HepG2 (cell line): ENCODE data around the gene MAGI1. TPM values are rescaled to one million over a fixed set of nuclear protein-coding genes. Genes with fewer than 3 reads are reported as not detected.

ENCODE experiments used
- GLI4 ChIP-seq: sonication (generic); formaldehyde crosslinking; IDR thresholded peaks from 2 replicates; pipeline ENCODE4 v1.5.1; 2020; ENCODE audit warnings: missing genetic modification reagents, mild to moderate bottlenecking, moderate library complexity, borderline replicate concordance
- KDM4B ChIP-seq: sonication (generic); formaldehyde crosslinking; IDR thresholded peaks from 2 replicates; pipeline ENCODE4 v1.4.0; 2020; ENCODE audit warnings: missing genetic modification reagents
- KLF15 ChIP-seq: sonication (generic); formaldehyde crosslinking; IDR thresholded peaks from 2 replicates; pipeline ENCODE4 v1.8.1; 2023; ENCODE audit warnings: borderline replicate concordance, mild to moderate bottlenecking, inconsistent platforms, missing genetic modification reagents, mixed read lengths
- NPAS2 ChIP-seq: sonication (generic); formaldehyde crosslinking; IDR thresholded peaks from 2 replicates; pipeline ENCODE4 v1.8.0; 2022; ENCODE audit warnings: mild to moderate bottlenecking, missing genetic modification reagents, borderline replicate concordance
- RNF2 ChIP-seq: fragments of 450-650 bp; conservative IDR thresholded peaks from 2 replicates; pipeline ENCODE4 v1.6.1; 2016; ENCODE audit warnings: low read depth
- SSRP1 ChIP-seq: IDR thresholded peaks from 2 replicates; pipeline ENCODE4 v1.6.1; 2016; ENCODE audit warnings: control low read depth
- ZIK1 ChIP-seq: sonication (generic); formaldehyde crosslinking; IDR thresholded peaks from 2 replicates; pipeline ENCODE4 v1.5.0; 2020; ENCODE audit warnings: mild to moderate bottlenecking, low read depth, missing genetic modification reagents, borderline replicate concordance
- polyA plus RNA-seq, 8 experiments: library from polyadenylated mRNA; depleted of rRNA in 3 of 8; stranded (reverse) in 7 of 8; unstranded in 1 of 8; fragments of >200 nt; fragmentation: Illumina TruSeq in 4 of 8; extraction: Trizol in 4 of 8; gene quantifications; 2 replicates each; pipeline versions ENCODE4 v1.2.1 to v1.2.3, GENCODE V29; 2011 to 2016; ENCODE audit warnings: low read depth in 4 of 8, missing spikeins in 1 of 8, mixed read lengths in 1 of 8; ENCODE audit not compliant: insufficient read depth in 1 of 8
- total RNA-seq, 5 experiments: library from RNA; depleted of rRNA; stranded (reverse); fragments of >200 nt; fragmentation: Illumina TruSeq; extraction: Trizol; gene quantifications; 2 replicates each; pipeline ENCODE4 v1.2.3, GENCODE V29; 2016; ENCODE audit warnings: low read depth in 1 of 5
- TF ChIP-seq, protein P1 (sequence below): sonication (generic); formaldehyde crosslinking; IDR thresholded peaks from 2 replicates; pipeline ENCODE4 v1.5.0; 2020; ENCODE audit warnings: mild to moderate bottlenecking, missing genetic modification reagents, moderate library complexity
- TF ChIP-seq, protein P2 (sequence below): sonication (generic); formaldehyde crosslinking; IDR thresholded peaks from 2 replicates; pipeline ENCODE4 v1.4.0; 2020; ENCODE audit warnings: mild to moderate bottlenecking, missing genetic modification reagents
- TF ChIP-seq, protein P3 (sequence below): sonication (generic); formaldehyde crosslinking; conservative IDR thresholded peaks from 2 replicates; pipeline ENCODE4 v1.4.0; 2020; ENCODE audit warnings: missing genetic modification reagents
- TF ChIP-seq, protein P4 (sequence below): sonication (generic); formaldehyde crosslinking; IDR thresholded peaks from 2 replicates; pipeline ENCODE4 v1.5.1; 2020; ENCODE audit warnings: mild to moderate bottlenecking, missing genetic modification reagents, borderline replicate concordance
- TF ChIP-seq, protein P5 (sequence below), 2 experiments: sonication (generic) in 1 of 2; formaldehyde crosslinking in 1 of 2; IDR thresholded peaks; 2 replicates each; pipeline versions ENCODE4 v1.4.0 to v1.6.1; 2018 to 2020; ENCODE audit warnings: missing genetic modification reagents in 2 of 2, borderline replicate concordance in 1 of 2, low read depth in 1 of 2, mild to moderate bottlenecking in 1 of 2, missing biosample characterization in 1 of 2

MAGI1 gene
- total and polyA plus RNA-seq, 2 of the 13 experiments (the other 11 are each of a cell fraction or from before 2014, with no cell fraction given): 22.2 to 26.0 TPM

DNA sequence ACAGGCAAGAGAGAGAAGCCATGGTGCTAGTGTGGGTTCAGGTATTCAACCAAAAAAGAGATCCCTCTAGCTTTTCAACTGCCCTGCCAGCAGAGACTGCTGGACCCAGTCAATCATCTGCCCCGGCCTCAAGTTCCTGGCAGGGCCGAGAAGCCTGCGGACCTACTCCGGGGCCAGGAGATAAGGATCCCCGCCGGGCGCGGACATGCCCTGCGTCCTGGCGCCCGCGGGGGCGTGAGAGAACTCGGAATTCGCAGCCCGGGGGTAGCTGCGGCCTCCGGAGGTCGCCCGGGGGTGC, 821 bp upstream of the MAGI1 start (continued):
- TF ChIP-seq GLI4 (CRISPR knock-in tag) (no peak), SSRP1 (CRISPR knock-in tag) (no peak), KLF15 (CRISPR knock-in tag) (no peak), ZIK1 (CRISPR knock-in tag) (0 out of 2 replicates have a peak, but pooled peaks have one; percentile 12), KDM4B (CRISPR knock-in tag) (no peak), RNF2 (no peak), NPAS2 (CRISPR knock-in tag) (no peak)
- TF ChIP-seq, protein P1, sequence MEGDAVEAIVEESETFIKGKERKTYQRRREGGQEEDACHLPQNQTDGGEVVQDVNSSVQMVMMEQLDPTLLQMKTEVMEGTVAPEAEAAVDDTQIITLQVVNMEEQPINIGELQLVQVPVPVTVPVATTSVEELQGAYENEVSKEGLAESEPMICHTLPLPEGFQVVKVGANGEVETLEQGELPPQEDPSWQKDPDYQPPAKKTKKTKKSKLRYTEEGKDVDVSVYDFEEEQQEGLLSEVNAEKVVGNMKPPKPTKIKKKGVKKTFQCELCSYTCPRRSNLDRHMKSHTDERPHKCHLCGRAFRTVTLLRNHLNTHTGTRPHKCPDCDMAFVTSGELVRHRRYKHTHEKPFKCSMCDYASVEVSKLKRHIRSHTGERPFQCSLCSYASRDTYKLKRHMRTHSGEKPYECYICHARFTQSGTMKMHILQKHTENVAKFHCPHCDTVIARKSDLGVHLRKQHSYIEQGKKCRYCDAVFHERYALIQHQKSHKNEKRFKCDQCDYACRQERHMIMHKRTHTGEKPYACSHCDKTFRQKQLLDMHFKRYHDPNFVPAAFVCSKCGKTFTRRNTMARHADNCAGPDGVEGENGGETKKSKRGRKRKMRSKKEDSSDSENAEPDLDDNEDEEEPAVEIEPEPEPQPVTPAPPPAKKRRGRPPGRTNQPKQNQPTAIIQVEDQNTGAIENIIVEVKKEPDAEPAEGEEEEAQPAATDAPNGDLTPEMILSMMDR (CRISPR knock-in tag): peak; percentile 34
- TF ChIP-seq, protein P2, sequence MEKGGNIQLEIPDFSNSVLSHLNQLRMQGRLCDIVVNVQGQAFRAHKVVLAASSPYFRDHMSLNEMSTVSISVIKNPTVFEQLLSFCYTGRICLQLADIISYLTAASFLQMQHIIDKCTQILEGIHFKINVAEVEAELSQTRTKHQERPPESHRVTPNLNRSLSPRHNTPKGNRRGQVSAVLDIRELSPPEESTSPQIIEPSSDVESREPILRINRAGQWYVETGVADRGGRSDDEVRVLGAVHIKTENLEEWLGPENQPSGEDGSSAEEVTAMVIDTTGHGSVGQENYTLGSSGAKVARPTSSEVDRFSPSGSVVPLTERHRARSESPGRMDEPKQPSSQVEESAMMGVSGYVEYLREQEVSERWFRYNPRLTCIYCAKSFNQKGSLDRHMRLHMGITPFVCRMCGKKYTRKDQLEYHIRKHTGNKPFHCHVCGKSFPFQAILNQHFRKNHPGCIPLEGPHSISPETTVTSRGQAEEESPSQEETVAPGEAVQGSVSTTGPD (CRISPR knock-in tag): peak; percentile 37; the same call in 1 of the 2 replicates
- TF ChIP-seq, protein P3, sequence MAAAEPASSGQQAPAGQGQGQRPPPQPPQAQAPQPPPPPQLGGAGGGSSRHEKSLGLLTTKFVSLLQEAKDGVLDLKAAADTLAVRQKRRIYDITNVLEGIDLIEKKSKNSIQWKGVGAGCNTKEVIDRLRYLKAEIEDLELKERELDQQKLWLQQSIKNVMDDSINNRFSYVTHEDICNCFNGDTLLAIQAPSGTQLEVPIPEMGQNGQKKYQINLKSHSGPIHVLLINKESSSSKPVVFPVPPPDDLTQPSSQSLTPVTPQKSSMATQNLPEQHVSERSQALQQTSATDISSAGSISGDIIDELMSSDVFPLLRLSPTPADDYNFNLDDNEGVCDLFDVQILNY: no peak
- TF ChIP-seq, protein P4, sequence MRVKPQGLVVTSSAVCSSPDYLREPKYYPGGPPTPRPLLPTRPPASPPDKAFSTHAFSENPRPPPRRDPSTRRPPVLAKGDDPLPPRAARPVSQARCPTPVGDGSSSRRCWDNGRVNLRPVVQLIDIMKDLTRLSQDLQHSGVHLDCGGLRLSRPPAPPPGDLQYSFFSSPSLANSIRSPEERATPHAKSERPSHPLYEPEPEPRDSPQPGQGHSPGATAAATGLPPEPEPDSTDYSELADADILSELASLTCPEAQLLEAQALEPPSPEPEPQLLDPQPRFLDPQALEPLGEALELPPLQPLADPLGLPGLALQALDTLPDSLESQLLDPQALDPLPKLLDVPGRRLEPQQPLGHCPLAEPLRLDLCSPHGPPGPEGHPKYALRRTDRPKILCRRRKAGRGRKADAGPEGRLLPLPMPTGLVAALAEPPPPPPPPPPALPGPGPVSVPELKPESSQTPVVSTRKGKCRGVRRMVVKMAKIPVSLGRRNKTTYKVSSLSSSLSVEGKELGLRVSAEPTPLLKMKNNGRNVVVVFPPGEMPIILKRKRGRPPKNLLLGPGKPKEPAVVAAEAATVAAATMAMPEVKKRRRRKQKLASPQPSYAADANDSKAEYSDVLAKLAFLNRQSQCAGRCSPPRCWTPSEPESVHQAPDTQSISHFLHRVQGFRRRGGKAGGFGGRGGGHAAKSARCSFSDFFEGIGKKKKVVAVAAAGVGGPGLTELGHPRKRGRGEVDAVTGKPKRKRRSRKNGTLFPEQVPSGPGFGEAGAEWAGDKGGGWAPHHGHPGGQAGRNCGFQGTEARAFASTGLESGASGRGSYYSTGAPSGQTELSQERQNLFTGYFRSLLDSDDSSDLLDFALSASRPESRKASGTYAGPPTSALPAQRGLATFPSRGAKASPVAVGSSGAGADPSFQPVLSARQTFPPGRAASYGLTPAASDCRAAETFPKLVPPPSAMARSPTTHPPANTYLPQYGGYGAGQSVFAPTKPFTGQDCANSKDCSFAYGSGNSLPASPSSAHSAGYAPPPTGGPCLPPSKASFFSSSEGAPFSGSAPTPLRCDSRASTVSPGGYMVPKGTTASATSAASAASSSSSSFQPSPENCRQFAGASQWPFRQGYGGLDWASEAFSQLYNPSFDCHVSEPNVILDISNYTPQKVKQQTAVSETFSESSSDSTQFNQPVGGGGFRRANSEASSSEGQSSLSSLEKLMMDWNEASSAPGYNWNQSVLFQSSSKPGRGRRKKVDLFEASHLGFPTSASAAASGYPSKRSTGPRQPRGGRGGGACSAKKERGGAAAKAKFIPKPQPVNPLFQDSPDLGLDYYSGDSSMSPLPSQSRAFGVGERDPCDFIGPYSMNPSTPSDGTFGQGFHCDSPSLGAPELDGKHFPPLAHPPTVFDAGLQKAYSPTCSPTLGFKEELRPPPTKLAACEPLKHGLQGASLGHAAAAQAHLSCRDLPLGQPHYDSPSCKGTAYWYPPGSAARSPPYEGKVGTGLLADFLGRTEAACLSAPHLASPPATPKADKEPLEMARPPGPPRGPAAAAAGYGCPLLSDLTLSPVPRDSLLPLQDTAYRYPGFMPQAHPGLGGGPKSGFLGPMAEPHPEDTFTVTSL: no peak
- TF ChIP-seq, protein P5, sequence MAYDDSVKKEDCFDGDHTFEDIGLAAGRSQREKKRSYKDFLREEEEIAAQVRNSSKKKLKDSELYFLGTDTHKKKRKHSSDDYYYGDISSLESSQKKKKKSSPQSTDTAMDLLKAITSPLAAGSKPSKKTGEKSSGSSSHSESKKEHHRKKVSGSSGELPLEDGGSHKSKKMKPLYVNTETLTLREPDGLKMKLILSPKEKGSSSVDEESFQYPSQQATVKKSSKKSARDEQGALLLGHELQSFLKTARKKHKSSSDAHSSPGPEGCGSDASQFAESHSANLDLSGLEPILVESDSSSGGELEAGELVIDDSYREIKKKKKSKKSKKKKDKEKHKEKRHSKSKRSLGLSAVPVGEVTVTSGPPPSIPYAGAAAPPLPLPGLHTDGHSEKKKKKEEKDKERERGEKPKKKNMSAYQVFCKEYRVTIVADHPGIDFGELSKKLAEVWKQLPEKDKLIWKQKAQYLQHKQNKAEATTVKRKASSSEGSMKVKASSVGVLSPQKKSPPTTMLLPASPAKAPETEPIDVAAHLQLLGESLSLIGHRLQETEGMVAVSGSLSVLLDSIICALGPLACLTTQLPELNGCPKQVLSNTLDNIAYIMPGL (CRISPR knock-in tag; IDR thresholded peaks at IDR 0.05; ENCODE audit: borderline replicate concordance in 1 of 2, low read depth in 1 of 2): peak in 1 of 2 experiments; percentile 63; a peak in 2 of 4 replicates
